Ramos (cell line): ENCODE data around the gene PYGB.

Experiments
- in situ Hi-C: fragments of 300-500 bp; cut with MboI; formaldehyde crosslinking; loops from one replicate; pipeline ENCODE4 v1.14.3; 2022; ENCODE audit warnings: low sequenced_read_pairs; ENCODE audit not compliant: unreplicated experiment

Gene PYGB

DNA sequence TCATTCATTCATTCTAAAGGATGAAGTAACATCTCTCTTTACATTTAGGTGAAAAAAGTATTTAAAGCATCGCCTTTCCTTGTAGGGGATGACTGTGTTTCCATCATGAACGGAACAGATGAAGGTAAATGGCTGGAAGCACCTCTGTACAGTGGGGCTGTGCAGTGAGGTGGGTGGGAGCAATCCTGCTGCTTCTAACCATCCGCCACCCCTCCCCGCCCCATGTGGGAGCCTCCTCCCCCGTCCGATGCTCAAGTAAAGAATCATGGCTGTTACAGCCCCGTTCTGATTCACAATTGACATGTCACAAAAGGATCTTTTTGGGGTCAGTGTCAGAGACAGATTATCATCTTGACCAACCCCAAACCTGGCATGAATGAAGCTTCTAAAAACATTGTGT is 33.1 kb upstream of the PYGB start:
- in situ Hi-C loops = no loop called here

DNA sequence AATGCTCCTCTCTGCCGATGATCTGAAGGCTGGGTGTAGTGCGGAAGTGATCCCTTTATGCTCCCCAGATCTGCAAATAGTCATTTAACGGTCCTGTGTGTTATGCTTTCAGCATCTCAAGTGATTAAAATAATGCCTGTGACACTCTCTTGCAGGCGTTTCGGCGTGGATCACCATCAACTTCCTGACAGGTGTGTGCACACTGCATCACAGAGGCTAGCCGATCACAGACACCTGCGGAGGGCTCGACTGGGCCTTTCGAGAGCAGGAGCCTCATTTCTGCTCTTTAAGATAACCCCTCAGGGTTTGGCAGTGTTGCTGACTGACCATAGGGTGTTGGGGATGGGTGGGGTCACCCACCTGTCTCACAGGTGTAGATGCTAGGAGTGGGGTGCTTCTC is 32.4 kb upstream of the PYGB start:
- in situ Hi-C loops = no loop called here

DNA sequence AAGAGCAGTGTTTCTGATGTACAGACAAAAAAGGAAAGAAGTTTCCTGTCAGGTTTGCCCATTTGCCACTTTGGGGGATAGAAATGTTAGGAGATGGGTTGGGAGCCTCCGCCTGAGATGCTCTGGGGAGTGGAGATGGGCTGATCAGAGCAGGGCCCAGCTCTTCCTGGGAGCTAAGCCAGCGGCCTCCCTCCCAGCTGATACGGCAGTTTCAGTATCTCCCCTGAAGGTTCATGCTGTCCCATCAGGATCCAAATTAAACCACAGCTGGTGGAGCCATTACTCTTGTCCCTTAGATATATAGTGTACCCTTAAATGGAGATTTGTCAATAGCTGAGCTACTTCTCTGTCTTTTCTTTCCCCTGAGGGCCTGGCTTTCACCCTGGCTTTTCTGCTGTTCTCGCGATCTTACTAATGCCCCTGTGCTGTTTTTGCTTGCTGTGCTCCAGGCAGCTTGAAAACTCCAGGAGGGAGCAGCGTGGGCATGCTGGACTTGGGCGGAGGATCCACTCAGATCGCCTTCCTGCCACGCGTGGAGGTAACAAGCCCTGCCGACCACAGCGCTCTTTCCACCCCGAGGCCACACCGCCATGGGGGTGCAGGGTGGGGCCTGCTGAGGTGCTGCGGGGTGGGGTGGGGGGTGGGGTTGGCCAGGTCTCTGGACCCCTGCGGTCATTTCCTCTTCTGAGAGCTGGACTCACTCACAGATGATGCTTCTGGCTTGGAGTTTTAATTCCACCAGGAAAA is 31.5 kb upstream of the PYGB start:
- in situ Hi-C loops = no loop called here

DNA sequence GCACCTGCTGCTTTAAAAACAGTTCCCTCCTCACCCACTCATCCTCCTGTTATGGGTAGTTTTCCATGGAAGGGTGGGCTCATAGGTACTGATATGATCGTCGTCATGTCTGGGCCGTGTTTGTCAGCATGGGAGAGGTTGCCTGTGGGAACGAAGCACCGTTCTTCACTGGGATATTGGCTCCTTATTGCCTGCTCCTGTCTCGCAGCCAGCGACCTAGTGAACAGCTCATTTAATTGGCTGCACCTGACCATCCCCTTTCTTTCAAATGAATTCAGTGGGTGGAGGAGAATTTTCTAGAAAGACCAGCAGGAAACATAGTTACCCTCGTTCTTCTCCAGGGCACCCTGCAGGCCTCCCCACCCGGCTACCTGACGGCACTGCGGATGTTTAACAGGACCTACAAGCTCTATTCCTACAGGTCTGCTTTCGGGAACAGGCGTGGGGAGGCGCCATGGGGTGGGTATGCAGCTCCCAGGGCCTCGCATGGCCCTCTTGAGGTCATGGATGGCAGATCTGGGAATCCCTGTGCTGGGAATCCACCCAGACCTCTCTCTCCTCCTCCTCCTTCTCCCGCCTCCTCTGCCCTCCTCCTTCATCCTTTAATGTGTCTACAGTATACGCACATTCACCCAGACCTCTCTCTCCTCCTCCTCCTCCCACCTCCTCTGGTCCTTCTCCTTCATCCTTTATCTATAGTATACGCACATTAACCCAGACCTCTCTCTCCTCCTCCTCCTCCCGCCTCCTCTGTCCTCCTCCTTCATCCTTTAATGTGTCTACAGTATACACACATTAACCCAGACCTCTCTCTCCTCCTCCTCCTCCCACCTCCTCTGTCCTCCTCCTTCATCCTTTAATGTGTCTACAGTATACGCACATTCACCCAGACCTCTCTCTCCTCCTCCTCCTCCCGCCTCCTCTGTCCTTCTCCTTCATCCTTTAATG is 30.4 kb upstream of the PYGB start:
- in situ Hi-C loops = no loop called here

DNA sequence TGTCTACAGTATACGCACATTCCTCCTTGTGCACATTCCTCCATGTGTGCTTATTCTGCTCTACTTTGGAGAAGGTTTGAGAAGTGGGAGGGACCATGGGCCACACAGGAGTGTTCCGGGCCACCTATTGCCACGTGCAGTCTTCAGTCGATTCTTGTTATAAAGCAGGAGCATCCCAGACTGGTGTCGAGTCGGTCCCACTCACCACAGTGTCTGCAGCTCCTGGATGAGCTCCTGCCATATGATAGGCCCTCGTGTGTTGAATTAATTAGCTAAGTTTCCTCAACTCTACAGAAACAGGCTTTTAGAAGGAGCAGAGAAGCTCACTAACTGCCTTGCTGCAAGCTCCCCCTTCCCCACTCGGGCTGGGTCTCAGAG is 29.8 kb upstream of the PYGB start:
- in situ Hi-C loops = no loop called here

DNA sequence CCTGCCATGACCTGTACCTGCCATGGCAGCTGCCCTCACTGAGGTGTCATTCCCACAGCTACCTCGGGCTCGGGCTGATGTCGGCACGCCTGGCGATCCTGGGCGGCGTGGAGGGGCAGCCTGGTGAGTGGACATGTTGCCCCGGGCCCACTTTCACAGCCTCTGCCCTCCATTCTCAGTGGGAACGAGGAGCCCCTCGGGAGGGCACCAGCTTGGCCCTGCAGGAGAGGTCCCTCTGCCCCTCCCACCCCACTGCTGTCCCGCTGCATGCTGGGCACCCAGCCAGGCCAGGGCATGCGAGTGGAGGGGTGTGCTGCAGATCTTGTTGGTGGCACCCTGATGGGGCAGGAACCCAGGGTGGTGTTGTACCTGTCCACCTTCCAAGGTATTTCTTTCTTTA is 29.4 kb upstream of the PYGB start:
- in situ Hi-C loops = no loop called here

DNA sequence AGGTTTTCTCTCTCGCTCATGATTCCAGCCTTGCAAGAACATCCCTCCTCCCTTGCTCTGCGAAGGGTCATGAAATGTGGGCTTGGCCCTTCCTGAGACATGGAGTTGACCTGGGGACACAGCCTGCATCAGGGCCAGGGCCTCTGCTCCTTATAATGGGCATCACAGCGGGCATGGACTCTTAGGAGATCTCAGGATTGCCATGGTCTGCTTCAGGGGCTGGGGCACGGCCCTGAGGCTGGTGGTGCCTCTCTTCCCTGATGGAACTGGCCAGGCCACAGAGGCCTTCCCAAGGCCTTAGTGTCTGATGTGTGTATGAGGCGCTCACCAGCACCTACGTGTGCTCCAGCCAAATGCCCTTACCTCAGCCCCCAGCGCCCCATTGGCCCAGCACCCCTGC is 28.5 kb upstream of the PYGB start:
- in situ Hi-C loops = no loop called here

DNA sequence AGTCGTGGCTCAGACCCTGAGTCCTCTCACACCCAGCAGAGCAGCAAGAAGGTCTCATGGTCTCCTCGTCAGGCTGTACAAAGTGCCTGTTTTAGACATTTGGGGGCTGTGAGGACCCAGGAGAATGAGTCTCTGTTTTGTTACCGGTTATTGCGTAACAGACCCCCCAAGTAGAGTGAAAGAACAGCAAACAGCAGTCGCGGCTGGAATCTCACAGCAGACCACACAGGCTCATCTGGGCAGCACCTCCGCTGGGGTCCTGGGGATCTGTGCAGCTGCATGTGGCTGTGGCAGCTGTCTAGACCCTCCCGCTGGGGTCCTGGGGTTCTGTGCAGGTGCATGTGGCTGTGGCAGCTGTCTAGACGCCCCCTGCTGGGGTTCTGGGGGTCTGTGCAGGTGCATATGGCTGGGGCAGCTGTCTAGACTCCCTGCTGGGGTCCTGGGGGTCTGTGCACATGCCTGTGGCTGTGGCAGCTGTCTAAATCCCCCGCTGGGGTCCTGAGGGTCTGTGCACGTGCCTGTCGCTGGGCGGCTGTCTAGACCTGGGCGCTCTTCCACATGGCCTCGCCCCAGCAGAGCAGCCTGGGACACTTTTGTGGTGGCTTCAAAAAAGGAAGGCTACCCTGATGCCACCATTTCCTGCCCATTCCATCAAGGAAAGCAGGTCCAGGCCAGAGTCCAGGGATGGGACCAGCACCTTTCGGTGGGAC is 27.7 kb upstream of the PYGB start:
- in situ Hi-C loops = no loop called here

DNA sequence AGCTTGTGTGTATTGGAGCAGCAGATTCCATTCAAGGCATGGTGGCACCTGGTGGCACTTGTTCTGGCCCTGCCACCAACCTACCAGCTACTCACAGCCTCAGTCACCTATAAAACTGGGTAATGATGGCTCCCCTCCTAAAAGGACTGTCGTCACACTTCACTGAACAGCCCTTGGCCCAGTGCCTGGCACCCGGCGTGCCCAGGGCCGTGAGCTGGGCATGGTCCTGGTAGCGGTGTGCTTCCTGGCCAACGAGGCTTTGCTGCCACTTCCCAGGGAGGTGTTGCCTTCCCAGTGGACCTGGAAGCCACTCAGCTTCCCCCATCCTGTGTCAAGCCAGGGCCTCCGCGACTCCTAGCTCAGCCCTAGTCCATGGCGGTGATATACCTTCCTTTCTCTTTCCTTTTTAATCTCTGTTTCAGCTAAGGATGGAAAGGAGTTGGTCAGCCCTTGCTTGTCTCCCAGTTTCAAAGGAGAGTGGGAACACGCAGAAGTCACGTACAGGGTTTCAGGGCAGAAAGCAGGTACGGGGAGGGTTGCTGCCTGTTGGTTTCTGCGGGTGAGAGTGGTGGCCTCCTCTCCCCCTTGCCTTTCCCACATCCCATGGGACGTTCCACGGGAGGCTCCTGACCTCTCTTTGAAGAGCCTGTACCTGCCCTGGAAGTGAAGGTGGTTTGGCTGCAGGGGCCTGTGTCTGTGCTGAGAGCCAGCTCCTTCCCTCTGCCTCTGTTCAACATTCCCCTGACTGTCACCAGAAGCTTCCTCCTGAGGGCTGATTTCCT is 26.9 kb upstream of the PYGB start:
- in situ Hi-C loops = no loop called here

DNA sequence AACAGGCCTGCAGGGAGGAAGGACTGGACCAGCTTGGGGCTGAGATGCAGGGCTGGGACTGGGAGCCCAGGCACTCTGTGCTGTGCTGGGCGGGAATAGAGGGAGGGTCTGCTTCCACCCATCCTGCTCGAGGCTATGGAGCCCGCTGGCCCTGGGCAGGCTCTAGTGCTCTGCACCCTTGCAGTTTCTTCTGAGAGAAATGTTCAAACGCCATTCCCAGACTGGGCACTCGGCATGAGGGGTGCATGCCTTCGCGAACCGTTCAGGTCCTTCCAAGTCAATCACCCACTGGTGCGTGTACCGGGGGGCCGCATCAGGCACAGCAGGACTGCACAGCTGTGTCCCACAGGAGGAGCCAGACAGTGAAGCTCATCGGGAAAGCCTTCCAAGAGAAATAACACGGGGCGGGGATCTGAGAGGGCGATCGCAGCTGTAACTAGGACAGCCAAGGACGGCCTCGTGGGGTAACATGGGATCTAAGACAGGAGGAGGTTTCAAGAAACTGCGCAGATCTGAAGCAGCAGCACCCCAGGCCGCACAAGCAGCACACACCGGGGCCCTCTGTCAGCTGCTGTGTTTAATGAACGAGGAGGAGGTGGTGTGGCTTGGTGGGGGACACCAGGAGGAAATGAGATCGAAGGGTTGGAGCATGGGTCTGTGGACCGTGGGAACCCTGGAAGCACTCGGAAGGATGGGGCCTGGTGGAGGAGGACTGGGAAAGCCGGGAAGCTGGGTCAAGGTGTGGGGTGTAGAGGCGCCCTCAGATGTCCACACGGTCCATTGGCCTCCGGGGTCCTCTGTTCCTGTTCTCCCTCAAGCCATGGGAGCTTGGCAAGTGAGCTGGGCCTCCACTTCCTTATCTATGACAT is 26.1 kb upstream of the PYGB start:
- in situ Hi-C loops = no loop called here

DNA sequence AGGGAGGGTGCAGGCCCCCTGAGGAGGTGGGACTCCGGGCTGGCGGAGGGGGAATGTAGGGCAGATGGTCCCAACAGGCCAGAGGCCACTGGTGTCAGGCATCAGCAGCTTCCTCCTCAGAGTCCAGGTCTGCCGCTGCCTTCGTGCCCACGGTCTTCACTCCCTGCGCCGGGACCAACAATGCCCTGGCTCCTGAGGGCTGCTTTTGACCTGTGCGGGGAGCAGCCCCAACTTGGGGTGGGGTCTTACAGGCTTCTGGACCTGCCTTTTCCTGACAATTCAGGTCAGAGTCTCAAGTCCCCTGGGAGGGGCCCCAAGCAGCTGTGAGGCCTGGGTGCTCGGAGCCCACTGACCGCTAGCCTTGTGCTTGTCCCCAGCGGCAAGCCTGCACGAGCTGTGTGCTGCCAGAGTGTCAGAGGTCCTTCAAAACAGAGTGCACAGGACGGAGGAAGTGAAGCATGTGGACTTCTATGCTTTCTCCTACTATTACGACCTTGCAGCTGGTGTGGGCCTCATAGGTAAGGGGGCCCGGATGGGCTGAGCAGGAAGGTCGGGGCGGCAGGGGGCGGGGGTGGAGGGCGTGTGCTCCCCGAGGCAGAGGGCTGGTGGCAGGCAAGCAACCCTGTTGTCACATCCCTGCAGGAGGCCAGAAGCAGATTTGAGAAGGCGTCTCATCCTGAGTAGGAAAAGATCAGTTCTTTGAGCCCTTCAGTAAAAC is 25.3 kb upstream of the PYGB start:
- in situ Hi-C loops = no loop called here

DNA sequence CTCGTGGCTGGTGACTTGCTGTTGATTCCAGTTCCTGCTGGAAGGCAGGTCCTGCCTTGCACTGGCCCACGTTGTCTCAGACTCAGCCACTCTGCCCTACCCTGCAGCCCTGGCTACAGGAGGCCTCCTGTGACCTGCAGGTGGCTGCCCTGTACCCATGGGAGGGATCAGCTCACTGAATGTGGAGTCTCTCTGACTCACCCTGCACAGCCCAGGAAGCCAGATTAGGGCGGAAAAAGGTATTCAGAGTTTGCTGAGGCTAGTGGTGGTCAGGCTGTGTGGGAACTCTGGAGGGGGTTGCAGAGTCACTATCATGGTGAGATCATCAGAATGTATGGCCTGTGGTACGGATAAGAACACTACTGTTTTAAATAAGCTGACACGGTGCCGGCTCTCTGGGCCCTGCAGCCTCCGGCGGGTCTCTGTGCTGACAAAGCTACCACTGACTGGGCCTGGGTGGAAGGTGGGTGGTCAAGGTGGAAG is 24.7 kb upstream of the PYGB start:
- in situ Hi-C loops = no loop called here

DNA sequence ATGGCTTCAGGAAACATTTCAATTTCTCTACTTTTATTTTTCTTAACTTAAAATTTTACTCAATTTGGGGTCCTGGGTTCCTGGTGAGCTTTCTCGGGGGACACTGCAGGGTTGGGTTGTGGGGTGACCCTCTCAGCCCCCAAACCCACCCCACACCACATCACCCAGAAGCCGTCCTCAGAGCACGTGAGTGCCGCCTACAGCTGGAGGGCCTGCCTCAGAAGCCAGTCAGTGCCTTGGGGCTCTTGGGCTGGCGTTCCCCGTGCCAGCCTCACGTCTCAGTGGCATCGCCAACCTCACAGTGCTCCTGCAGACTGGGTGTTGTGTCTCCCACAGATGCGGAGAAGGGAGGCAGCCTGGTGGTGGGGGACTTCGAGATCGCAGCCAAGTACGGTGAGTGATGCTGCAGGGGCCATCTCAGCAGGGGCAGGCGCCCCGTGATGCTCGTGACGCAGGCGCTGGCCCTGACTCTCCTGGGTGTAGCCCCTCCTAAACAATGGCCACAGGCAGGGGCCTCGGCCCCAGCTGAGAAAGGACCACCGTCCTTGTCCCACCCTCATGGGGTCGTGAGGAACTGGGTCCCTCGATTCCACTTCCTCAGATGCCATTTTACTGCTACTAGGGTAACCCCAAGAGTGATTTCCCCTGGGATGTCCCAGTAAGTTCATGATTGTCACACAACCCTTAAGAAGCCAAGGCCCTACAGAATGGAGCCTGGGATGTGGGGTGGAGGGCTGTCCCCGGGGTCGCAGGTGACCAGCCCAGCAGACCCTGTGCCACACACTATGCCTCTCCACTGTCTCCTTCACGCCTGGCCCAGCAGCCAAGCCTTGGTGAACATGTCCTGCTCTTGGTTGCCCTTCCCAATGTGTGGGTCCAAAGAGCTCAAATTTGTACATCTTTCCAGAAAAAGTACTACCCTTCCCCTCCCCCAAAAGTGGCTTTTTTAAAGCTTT is 23.8 kb upstream of the PYGB start:
- in situ Hi-C loops = no loop called here

DNA sequence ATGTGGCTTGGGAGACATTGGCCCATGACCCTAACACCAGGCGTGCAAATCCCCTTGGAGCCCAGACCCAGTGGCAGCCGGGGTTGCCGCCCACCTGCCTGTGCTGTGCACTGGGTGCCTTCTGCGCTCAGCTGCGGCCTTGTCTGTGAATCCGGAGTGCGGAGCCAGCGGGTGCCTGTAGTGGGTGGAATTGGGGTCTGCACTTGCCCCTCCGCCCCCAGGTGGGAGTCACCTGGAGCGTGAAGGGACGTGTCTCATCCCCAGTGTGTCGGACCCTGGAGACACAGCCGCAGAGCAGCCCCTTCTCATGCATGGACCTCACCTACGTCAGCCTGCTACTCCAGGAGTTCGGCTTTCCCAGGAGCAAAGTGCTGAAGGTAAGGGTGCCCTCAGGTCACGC is 22.9 kb upstream of the PYGB start:
- in situ Hi-C loops = no loop called here

DNA sequence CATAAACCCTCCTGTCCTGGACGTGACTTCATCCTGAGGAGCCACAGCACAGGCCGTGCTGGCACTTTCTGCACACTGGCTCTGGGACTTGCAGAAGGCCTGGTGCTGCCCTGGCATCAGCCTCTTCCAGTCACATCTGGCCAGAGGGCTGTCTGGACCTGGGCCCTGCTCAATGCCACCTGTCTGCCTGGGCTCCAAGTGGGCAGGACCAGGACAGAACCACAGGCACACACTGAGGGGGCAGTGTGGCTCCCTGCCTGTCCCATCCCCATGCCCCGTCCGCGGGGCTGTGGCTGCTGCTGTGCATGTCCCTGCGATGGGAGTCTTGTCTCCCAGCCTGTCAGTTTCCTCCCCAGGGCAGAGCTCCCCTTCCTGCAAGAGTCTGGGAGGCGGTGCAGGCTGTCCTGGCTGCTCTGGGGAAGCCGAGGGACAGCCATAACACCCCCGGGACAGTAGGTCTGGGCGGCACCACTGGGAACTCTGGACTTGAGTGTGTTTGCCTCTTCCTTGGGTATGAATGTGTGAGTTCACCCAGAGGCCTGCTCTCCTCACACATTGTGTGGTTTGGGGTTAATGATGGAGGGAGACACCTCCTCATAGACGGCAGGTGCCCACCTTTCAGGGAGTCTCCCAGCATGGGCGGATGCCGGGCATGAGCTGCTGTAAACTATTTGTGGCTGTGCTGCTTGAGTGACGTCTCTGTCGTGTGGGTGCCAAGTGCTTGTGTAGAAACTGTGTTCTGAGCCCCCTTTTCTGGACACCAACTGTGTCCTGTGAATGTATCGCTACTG is 22.0 kb upstream of the PYGB start:
- in situ Hi-C loops = no loop called here

DNA sequence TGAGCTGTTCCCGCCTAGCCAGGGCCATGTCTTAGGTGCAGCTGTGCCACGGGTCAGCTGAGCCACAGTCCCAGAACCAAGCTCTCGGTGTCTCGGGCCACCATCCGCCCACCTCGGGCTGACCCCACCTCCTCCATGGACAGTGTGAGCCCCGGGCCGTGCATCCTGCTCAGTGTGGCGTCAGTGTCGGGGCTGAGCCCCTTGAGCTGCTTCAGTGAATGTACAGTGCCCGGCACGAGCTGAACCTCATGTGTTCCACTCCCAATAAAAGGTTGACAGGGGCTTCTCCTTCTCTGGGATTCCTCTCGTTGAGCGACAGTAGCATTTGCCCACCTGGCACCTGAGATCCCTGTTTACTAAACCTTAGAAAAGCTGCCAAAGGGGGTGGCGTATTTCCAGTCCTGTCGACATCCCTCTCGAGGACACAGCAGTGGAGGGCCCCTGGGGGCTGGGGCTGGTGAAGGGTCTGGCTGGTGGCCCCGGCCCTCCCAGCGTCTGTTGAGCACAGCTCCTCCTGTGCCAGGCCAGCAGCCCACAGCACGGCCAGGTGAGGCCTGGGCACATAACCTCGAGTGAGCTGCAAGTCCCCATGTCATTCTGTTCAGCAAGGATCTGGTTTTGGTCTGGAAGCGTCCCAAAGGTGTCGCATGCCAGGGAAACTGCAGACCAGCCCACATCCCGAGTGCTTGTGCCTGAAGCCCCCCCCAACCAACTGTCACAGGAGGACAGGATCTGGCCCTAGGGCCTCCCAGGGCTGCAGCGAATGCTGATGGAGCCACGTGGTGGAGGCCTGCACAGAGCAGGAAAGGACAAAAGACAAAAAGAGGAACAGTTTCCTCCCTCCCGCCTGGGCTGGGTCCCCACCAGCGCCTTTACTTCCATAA is 21.2 kb upstream of the PYGB start:
- in situ Hi-C loops = no loop called here
